SK-N-SH (cell line): Measurements from ENCODE around the gene CYTL1. TPM values are rescaled to one million over a fixed set of nuclear protein-coding genes. Genes with fewer than 3 reads are reported as not detected.

Experiments used
- CTCF ChIA-PET: fragments of 300-600, 350-600 bp; formaldehyde crosslinking; extraction: SDS; loops from one replicate; lab custom pipeline; 2021; lab: Yijun Ruan, JAX
- POLR2A ChIA-PET: fragments of 350-600 bp; sonication (Branson Sonifier 250); formaldehyde crosslinking; extraction: SDS; loops from one replicate; lab custom pipeline; 2020; ENCODE audit warnings: antibody characterized with exemption, inconsistent platforms; lab: Yijun Ruan, JAX
- DNase-seq: peaks from one replicate; pipeline ENCODE4 v3.0.0; 2012
- H2AFZ ChIP-seq: fragments of 200-600 bp; sonication (generic); 2 replicates; pipeline ENCODE4 v1.8.1; 2016; ENCODE audit warnings: antibody characterized with exemption, mild to moderate bottlenecking, low read depth
- H3F3A ChIP-seq: fragments of 200-600 bp; sonication (generic); replicated peaks from 2 replicates; pipeline ENCODE3; 2016; ENCODE audit warnings: antibody characterized with exemption, mild to moderate bottlenecking; ENCODE audit not compliant: insufficient read depth
- H3K27ac ChIP-seq, 2 experiments: fragments of 200-500 bp in 1 of 2; fragments of 200-600 bp in 1 of 2; sonication (Bioruptor generic) in 1 of 2; sonication (generic), shearing (Covaris generic) in 1 of 2; 2 replicates each; pipeline versions ENCODE4 v1.5.1 to v1.6.1; 2014 to 2016; ENCODE audit warnings: low read depth in 2 of 2, inconsistent platforms in 1 of 2, low read length in 1 of 2, mild to moderate bottlenecking in 1 of 2, mixed read lengths in 1 of 2
- H3K27me3 ChIP-seq: fragments of 200-600 bp; sonication (generic), shearing (Covaris generic); 2 replicates; pipeline ENCODE4 v1.6.1; 2016; ENCODE audit warnings: mixed run types; ENCODE audit not compliant: insufficient read depth
- H3K36me3 ChIP-seq, 2 experiments: fragments of 200-500 bp in 1 of 2; fragments of 200-600 bp in 1 of 2; sonication (Bioruptor generic) in 1 of 2; sonication (generic) in 1 of 2; replicated peaks in 1 of 2; 2 replicates each; pipeline versions ENCODE3 to v1.5.1; 2014 to 2016; ENCODE audit warnings: low read length in 1 of 2, mild to moderate bottlenecking in 1 of 2; ENCODE audit not compliant: insufficient read depth in 2 of 2, control insufficient read depth in 1 of 2
- H3K4me1 ChIP-seq, 2 experiments: fragments of 200-500 bp in 1 of 2; fragments of 200-600 bp in 1 of 2; sonication (Bioruptor generic) in 1 of 2; sonication (generic), shearing (Covaris generic) in 1 of 2; 2 replicates each; pipeline versions ENCODE4 v1.5.1 to v1.6.1; 2014 to 2016; ENCODE audit warnings: low read depth in 1 of 2, low read length in 1 of 2, mixed run types in 1 of 2; ENCODE audit not compliant: insufficient read depth in 2 of 2, control insufficient read depth in 1 of 2
- H3K4me2 ChIP-seq: fragments of 200-600 bp; sonication (generic), shearing (Covaris generic); 2 replicates; pipeline ENCODE4 v1.6.1; 2017; ENCODE audit warnings: mixed run types
- H3K4me3 ChIP-seq, 2 experiments: fragments of 200-500 bp in 1 of 2; fragments of 200-600 bp in 1 of 2; sonication (Bioruptor generic) in 1 of 2; sonication (generic), shearing (Covaris generic) in 1 of 2; 2 replicates each; pipeline versions ENCODE4 v1.5.1 to v1.8.1; 2014 to 2016; ENCODE audit warnings: low read depth in 2 of 2, inconsistent platforms in 1 of 2, low read length in 1 of 2, mild to moderate bottlenecking in 1 of 2, mixed read lengths in 1 of 2, moderate library complexity in 1 of 2
- H3K79me2 ChIP-seq: fragments of 200-600 bp; sonication (generic); 2 replicates; pipeline ENCODE4 v1.8.1; 2017; ENCODE audit warnings: mild to moderate bottlenecking; ENCODE audit not compliant: insufficient read depth
- H3K9ac ChIP-seq: fragments of 200-600 bp; sonication (generic); 2 replicates; pipeline ENCODE4 v1.6.1; 2017; ENCODE audit warnings: mixed run types
- H3K9me2 ChIP-seq: fragments of 200-600 bp; sonication (generic); 2 replicates; pipeline ENCODE4 v1.6.1; 2017; ENCODE audit warnings: mixed run types
- H3K9me3 ChIP-seq: fragments of 200-600 bp; sonication (generic); 2 replicates; pipeline ENCODE4 v1.6.1; 2017; ENCODE audit warnings: mixed run types, mild to moderate bottlenecking, moderate library complexity
- H4K20me1 ChIP-seq: fragments of 200-600 bp; sonication (generic); 2 replicates; pipeline ENCODE4 v1.6.1; 2017; ENCODE audit warnings: mild to moderate bottlenecking, mixed run types; ENCODE audit not compliant: insufficient read depth
- CHD2 ChIP-seq: fragments of 150-350 bp; IDR thresholded peaks from 2 replicates; pipeline ENCODE4 v1.6.1; 2018; ENCODE audit warnings: low read length; ENCODE audit not compliant: partially characterized antibody
- CTCF ChIP-seq: fragments of 200-600 bp; sonication (generic); IDR thresholded peaks from 2 replicates; pipeline ENCODE4 v1.6.1; 2017; ENCODE audit warnings: antibody characterized with exemption, mild to moderate bottlenecking, moderate library complexity
- ELF1 ChIP-seq: IDR thresholded peaks from 2 replicates; pipeline ENCODE4 v1.4.0; 2012
- EP300 ChIP-seq, 2 experiments: IDR thresholded peaks; 2 replicates each; pipeline versions ENCODE4 v1.4.0 to v1.6.1; 2012; ENCODE audit warnings: borderline replicate concordance in 1 of 2, low read depth in 1 of 2, low read length in 1 of 2
- FOXM1 ChIP-seq: IDR thresholded peaks from 2 replicates; pipeline ENCODE4 v1.4.0; 2012; ENCODE audit warnings: low read depth, mild to moderate bottlenecking
- IRF3 ChIP-seq: fragments of 150-350 bp; IDR thresholded peaks from 2 replicates; pipeline ENCODE4 v1.6.1; 2016; ENCODE audit warnings: mild to moderate bottlenecking, low read depth, low read length
- MAX ChIP-seq: IDR thresholded peaks from 2 replicates; pipeline ENCODE4 v1.4.0; 2012; ENCODE audit warnings: low read depth
- MXI1 ChIP-seq: IDR thresholded peaks from 2 replicates; pipeline ENCODE4 v1.6.1; 2012; ENCODE audit warnings: mild to moderate bottlenecking, low read depth, low read length, improper control_type of control experiment
- NRF1 ChIP-seq: IDR thresholded peaks from 2 replicates; pipeline ENCODE4 v1.6.1; 2012; ENCODE audit warnings: low read depth, mild to moderate bottlenecking, low read length
- POLR2AphosphoS5 ChIP-seq: IDR thresholded peaks from 2 replicates; pipeline ENCODE4 v1.6.1; 2012; ENCODE audit warnings: low read depth, low read length
- RAD21 ChIP-seq: IDR thresholded peaks from 2 replicates; pipeline ENCODE4 v1.6.1; 2012; ENCODE audit warnings: mild to moderate bottlenecking, low read length
- RCOR1 ChIP-seq: fragments of 150-350 bp; IDR thresholded peaks from 2 replicates; pipeline ENCODE4 v1.6.1; 2017; ENCODE audit warnings: antibody characterized with exemption, low read length
- REST ChIP-seq: IDR thresholded peaks from 2 replicates; pipeline ENCODE4 v1.6.1; 2012; ENCODE audit warnings: mild to moderate bottlenecking, low read depth, low read length, moderate library complexity
- RFX5 ChIP-seq: IDR thresholded peaks from 2 replicates; pipeline ENCODE4 v1.6.1; 2012; ENCODE audit warnings: mild to moderate bottlenecking, improper control_type of control experiment, low read length
- SMC3 ChIP-seq: IDR thresholded peaks from 2 replicates; pipeline ENCODE4 v1.6.1; 2012; ENCODE audit warnings: low read depth, low read length, improper control_type of control experiment
- TAF1 ChIP-seq: IDR thresholded peaks from 2 replicates; pipeline ENCODE4 v1.6.1; 2012; ENCODE audit warnings: low read depth, mild to moderate bottlenecking, low read length, moderate library complexity, borderline replicate concordance
- USF2 ChIP-seq: fragments of 150-350 bp; IDR thresholded peaks from 2 replicates; pipeline ENCODE4 v1.6.1; 2017; ENCODE audit warnings: antibody characterized with exemption, low read length, low read depth, borderline replicate concordance
- YY1 ChIP-seq: IDR thresholded peaks from 2 replicates; pipeline ENCODE4 v1.4.0; 2012; ENCODE audit warnings: low read depth, mild to moderate bottlenecking
- ZBTB33 ChIP-seq: IDR thresholded peaks from 2 replicates; pipeline ENCODE4 v1.4.0; 2012; ENCODE audit warnings: low read depth, borderline replicate concordance
- WGBS: methylation state at CpG from one replicate; pipeline ENCODE4 v1.1.6; 2017; ENCODE audit warnings: low lambda C conversion rate; 5-methylcytosine and 5-hydroxymethylcytosine counted together
- polyA plus RNA-seq, 3 experiments: library from polyadenylated mRNA; depleted of rRNA; stranded (reverse); fragments of >200 nt; gene quantifications; 2 replicates each; pipeline ENCODE4 v1.2.3, GENCODE V29; 2012

Gene CYTL1
- polyA plus RNA-seq, 1 of the 3 experiments (the other 2 are of a cell fraction) = 3.0 TPM

- DNase-seq = no peak
- no peaks in the 10 kb centered on the region for H3F3A ChIP-seq
- no peak overlapping the region for H3K4me3 ChIP-seq
- no peaks in the 10 kb centered on the region for H3K36me3 ChIP-seq
- H3K9me2 ChIP-seq = no peaks in the 10 kb centered on the region
- H3K27ac ChIP-seq = no peak overlapping the region
- H3K27me3 ChIP-seq = no peaks in the 10 kb centered on the region; the same call in 1 of the 2 replicates
- H2AFZ ChIP-seq = no peak overlapping the region
- no peak overlapping the region for H3K4me2 ChIP-seq
- ChIA-PET CTCF (interaction anchor here (0.6 to 1.5 kb wide), 2 partner anchors 17 to 359 kb away, joined by 4 read pairs; no protein-coding TSS in a partner anchor), POLR2A (no interaction called here)
- WGBS = 63% methylated on average over 10 of the region's 10 CpGs
- H3K9ac ChIP-seq = no peak overlapping the region
- no peak for TF ChIP-seq NRF1
- TF ChIP-seq MXI1 = no peak
- no peak for TF ChIP-seq TAF1
- TF ChIP-seq SMC3 = no peak
- no peak for TF ChIP-seq RFX5
- TF ChIP-seq ZBTB33 = no peak
- TF ChIP-seq FOXM1 = no peak
- TF ChIP-seq EP300 (IDR thresholded peaks at IDR 0.05; ENCODE audit: borderline replicate concordance in 1 of 2, low read depth in 1 of 2, low read length in 1 of 2) = no peak
- TF ChIP-seq IRF3 = no peak
- no peak for TF ChIP-seq RCOR1
- TF ChIP-seq POLR2AphosphoS5 = no peak
- no peak for TF ChIP-seq REST
- no peak for TF ChIP-seq RAD21
- TF ChIP-seq USF2 = no peak
- no peak for TF ChIP-seq YY1
- TF ChIP-seq CTCF = no peak
- TF ChIP-seq ELF1 = no peak
- no peak for TF ChIP-seq MAX
- no peak for TF ChIP-seq CHD2
- no peaks in the 10 kb centered on the region for H3K9me3 ChIP-seq
- H3K4me1 ChIP-seq = peaks cover 0 to 17% of the 10 kb centered on the region in 2 experiments; a peak in 2 of 4 replicates
- H3K79me2 ChIP-seq = no peaks in the 10 kb centered on the region
- no peaks in the 10 kb centered on the region for H4K20me1 ChIP-seq
Measured at GRCh38 chr4:5033281-5033841, 14.1 kb upstream of the CYTL1 start.
